Gastroesophageal sphincter (tissue), 4 donors: ENCODE data around the gene R3HDML. TPM values are rescaled to one million over a fixed set of nuclear protein-coding genes. Genes with fewer than 3 reads are reported as not detected.

ENCODE experiments used
- ATAC-seq: fragments of 150-250 bp; one replicate; pipeline ENCODE4 v1.9.1; 2016; ENCODE audit warnings: mild to moderate bottlenecking, moderate library complexity
- H3K27ac ChIP-seq, 4 donors: fragments of 200-600 bp; sonication (generic) in 3 of 4; 1 replicate in 3 of 4; 2 replicates in 1 of 4; pipeline ENCODE4 v1.5.1; 2016 to 2019
- H3K27me3 ChIP-seq: fragments of 200-600 bp; sonication (generic); one replicate; pipeline ENCODE4 v1.5.1; 2019
- H3K36me3 ChIP-seq, 2 donors: fragments of 200-600 bp; sonication (generic); one replicate each; pipeline ENCODE4 v1.5.1; 2019; ENCODE audit warnings: control low read depth in 1 of 2
- H3K4me1 ChIP-seq, 3 donors: fragments of 200-600 bp; sonication (generic); 1 replicate in 2 of 3; 2 replicates in 1 of 3; pipeline ENCODE4 v1.5.1; 2016 to 2019; ENCODE audit warnings: control low read depth in 2 of 3
- H3K4me3 ChIP-seq, 2 donors: fragments of 200-600 bp; sonication (generic); one replicate each; pipeline ENCODE4 v1.5.1; 2019; ENCODE audit warnings: mild to moderate bottlenecking in 1 of 2, moderate library complexity in 1 of 2
- H3K9me3 ChIP-seq, 3 donors: fragments of 200-600 bp; sonication (generic); one replicate each; pipeline ENCODE4 v1.5.1; 2017 to 2019; ENCODE audit warnings: control low read depth in 2 of 3
- EP300 ChIP-seq: sonication (generic); formaldehyde crosslinking; IDR thresholded peaks from one replicate; pipeline ENCODE4 v1.6.1; 2017; ENCODE audit warnings: antibody characterized with exemption, mild to moderate bottlenecking
- POLR2A ChIP-seq, 2 donors: fragments of 450-650 bp; IDR thresholded peaks; one replicate each; pipeline ENCODE4 v1.6.1; 2017; ENCODE audit warnings: antibody characterized with exemption in 2 of 2, mild to moderate bottlenecking in 2 of 2, moderate library complexity in 1 of 2
- POLR2AphosphoS5 ChIP-seq: sonication (generic); formaldehyde crosslinking; IDR thresholded peaks from one replicate; pipeline ENCODE4 v1.6.1; 2017; ENCODE audit warnings: antibody characterized with exemption
- WGBS, 2 donors: methylation state at CpG; one replicate each; pipeline ENCODE4 v1.1.5; 2018; ENCODE audit warnings: low coverage in 1 of 2; 5-methylcytosine and 5-hydroxymethylcytosine counted together
- total RNA-seq, 4 donors: library from RNA; depleted of rRNA; stranded (reverse); fragments of >200 nt; gene quantifications; one replicate each; pipeline ENCODE4 v1.1.0, GENCODE V29; 2016
- TF ChIP-seq, protein P1 (sequence below), 4 experiments: fragments of 200-600 bp in 2 of 4; fragments of 450-650 bp in 2 of 4; sonication (generic) in 1 of 4; IDR thresholded peaks; one replicate each; pipeline ENCODE4 v1.5.1; 2017 to 2019; ENCODE audit warnings: antibody characterized with exemption in 4 of 4, mild to moderate bottlenecking in 2 of 4, moderate library complexity in 2 of 4

Gene R3HDML
- not detected for total RNA-seq

DNA sequence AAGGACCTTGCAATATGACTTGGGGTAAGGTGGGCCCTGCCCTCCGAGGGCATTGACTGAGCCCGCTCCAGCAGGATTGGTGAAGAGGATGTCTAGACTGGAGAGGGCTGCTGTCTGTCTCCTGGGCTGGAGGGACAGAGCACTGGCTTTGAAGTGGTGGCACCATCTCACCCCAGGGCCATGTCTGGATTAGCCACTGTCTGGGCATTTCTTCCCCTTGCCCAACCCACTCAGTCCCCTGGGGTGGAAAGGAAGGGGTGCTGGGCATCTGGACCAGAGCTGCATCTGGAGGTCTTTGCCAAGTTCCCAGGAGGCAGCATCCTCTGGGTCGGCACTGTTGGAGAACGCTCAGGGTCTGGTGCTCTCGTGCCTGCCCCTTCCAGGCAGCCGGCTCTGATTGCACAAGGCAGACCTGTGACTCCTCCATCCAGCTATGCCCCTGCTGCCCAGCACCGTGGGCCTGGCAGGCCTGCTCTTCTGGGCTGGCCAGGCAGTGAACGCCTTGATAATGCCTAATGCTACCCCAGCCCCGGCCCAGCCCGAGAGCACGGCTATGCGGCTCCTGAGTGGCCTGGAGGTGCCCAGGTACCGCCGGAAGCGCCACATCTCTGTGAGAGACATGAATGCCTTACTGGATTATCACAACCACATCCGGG, at the start of gene R3HDML:
R3HDML (plus strand) TSS at position 319 of the 656 bp plus-strand sequence; CDS start at position 434, 115 bp downstream.
- H3K27me3 ChIP-seq: peaks cover 46% of the 10 kb centered on the region
- no peaks in the 10 kb centered on the region for H3K4me1 ChIP-seq
- no peaks in the 10 kb centered on the region for H3K9me3 ChIP-seq
- no peaks in the 10 kb centered on the region for H3K36me3 ChIP-seq
- no peak for TF ChIP-seq EP300
- TF ChIP-seq, protein P1, sequence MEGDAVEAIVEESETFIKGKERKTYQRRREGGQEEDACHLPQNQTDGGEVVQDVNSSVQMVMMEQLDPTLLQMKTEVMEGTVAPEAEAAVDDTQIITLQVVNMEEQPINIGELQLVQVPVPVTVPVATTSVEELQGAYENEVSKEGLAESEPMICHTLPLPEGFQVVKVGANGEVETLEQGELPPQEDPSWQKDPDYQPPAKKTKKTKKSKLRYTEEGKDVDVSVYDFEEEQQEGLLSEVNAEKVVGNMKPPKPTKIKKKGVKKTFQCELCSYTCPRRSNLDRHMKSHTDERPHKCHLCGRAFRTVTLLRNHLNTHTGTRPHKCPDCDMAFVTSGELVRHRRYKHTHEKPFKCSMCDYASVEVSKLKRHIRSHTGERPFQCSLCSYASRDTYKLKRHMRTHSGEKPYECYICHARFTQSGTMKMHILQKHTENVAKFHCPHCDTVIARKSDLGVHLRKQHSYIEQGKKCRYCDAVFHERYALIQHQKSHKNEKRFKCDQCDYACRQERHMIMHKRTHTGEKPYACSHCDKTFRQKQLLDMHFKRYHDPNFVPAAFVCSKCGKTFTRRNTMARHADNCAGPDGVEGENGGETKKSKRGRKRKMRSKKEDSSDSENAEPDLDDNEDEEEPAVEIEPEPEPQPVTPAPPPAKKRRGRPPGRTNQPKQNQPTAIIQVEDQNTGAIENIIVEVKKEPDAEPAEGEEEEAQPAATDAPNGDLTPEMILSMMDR (IDR thresholded peaks at IDR 0.05): no peak
- TF ChIP-seq POLR2A (IDR thresholded peaks at IDR 0.05): no peak
- no peak for TF ChIP-seq POLR2AphosphoS5
- no peak within 1 kb of the TSS for H3K27ac ChIP-seq
- 100% methylated on average over 2 of the region's 16 CpGs; no CpG with 5 or more reads in 1 of the 2 donors for WGBS, 2 donors
- no peak for ATAC-seq
- H3K4me3 ChIP-seq: no peak within 1 kb of the TSS

- no peak overlapping the region for H3K27ac ChIP-seq
- TF ChIP-seq, protein P1 (IDR thresholded peaks at IDR 0.05): no peak
- TF ChIP-seq EP300 (no peak), POLR2AphosphoS5 (no peak), POLR2A (IDR thresholded peaks at IDR 0.05) (no peak)
- no peaks in the 10 kb centered on the region for H3K9me3 ChIP-seq
- H3K4me1 ChIP-seq: no peaks in the 10 kb centered on the region
- ATAC-seq: no peak
- no peak overlapping the region for H3K4me3 ChIP-seq
- no peaks in the 10 kb centered on the region for H3K27me3 ChIP-seq
- 13 to 46% methylated on average over 2 of the region's 5 CpGs for WGBS, 2 donors
- H3K36me3 ChIP-seq: peaks cover 0 to 15% of the 10 kb centered on the region in 2 donors
Observed at GRCh38 chr20:44287272-44288097, 49.4 kb upstream of the R3HDML start.

- no peak for ATAC-seq
- Histone ChIP-seq H3K4me3 (no peak overlapping the region), H3K36me3 (peaks cover 0 to 15% of the 10 kb centered on the region in 2 donors), H3K27me3 (no peaks in the 10 kb centered on the region), H3K9me3 (no peaks in the 10 kb centered on the region), H3K4me1 (no peaks in the 10 kb centered on the region), H3K27ac (no peak overlapping the region)
- 92 to 100% methylated on average over 3 of the region's 3 CpGs for WGBS, 2 donors
- TF ChIP-seq POLR2AphosphoS5 (no peak), EP300 (no peak), POLR2A (IDR thresholded peaks at IDR 0.05) (no peak)
- TF ChIP-seq, protein P1 (IDR thresholded peaks at IDR 0.05): no peak
Observed at GRCh38 chr20:44288252-44288651, 48.6 kb upstream of the R3HDML start.

DNA sequence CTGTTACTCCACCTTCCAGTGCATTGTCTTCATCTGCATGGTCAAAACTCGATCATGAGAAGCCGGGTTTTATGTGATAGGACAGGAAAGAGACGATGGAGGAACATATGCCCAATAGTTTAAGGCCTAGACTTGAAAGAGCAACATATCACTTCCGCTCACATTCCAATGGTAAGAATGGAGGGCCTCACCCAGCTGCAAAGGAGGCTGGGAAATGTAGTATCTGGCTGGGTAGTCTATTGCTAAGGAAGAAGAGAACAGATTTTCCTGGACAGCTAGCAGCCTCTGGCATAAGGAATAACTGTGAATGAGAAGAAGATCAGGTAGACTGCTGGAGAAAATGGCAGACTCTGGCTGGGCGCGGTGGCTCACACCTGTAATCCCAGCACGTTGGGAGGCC, 45.1 kb upstream of the R3HDML start:
- no peaks in the 10 kb centered on the region for H3K9me3 ChIP-seq
- TF ChIP-seq POLR2AphosphoS5 (no peak), EP300 (no peak), POLR2A (IDR thresholded peaks at IDR 0.05) (no peak)
- TF ChIP-seq, protein P1 (IDR thresholded peaks at IDR 0.05): no peak
- 87 to 94% methylated on average over 5 to 7 of the region's 7 CpGs for WGBS, 2 donors
- H3K27me3 ChIP-seq: no peaks in the 10 kb centered on the region
- no peaks in the 10 kb centered on the region for H3K4me1 ChIP-seq
- peaks cover 0 to 15% of the 10 kb centered on the region in 2 donors for H3K36me3 ChIP-seq
- no peak for ATAC-seq
- no peak overlapping the region for H3K27ac ChIP-seq
- H3K4me3 ChIP-seq: no peak overlapping the region
